ENCODE data around the gene SH3BGRL3.

The SH3BGRL3 gene

DNA sequence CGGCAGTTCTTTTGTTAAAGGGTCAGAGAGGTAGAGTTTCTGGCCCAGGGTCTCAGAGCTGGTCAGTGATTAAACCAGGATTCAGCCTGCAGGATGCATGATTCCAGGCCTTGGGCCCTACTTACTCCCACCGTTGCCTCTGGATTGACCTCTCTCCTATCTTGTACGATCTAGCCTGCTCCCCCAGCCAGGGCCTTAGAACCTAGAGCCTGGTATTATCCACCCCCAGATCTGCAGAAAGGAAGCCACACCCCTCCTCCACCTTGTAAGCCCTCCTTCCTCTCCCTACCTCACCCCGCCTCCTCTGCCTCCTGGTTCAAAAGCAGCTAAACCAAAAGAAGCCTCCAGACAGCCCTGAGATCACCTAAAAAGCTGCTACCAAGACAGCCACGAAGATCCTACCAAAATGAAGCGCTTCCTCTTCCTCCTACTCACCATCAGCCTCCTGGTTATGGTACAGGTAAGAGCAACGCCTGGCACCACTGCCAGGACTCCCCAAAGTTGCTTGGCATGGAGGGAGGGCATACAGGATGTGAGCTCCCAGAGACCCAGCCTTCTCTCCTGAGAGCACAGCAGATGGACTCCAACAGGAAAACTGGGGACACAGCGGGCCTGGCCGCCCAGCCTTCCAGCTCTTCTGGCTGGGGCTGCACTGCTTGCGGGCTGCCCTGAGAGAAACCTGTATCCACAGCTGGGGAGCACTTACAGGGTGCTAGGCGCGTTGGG lies 37.9 kb downstream of the SH3BGRL3 start, which contains the start of gene CD52:
Gene CD52 (plus strand): TSS at position 347 of the 726 bp plus-strand sequence. CDS start 60 bp downstream, at position 407.
- POLR2A ChIA-PET = interaction anchor here (2.6 kb wide), 1 partner anchor 10 kb away, joined by 12 read pairs; no protein-coding TSS in a partner anchor
- CTCF ChIA-PET = interaction anchor here (1.2 to 5.2 kb wide), 3 partner anchors 11 to 38 kb away, joined by 3 to 55 read pairs (median 3); partner anchors contain the start of gene SH3BGRL3
- no peak for DNase-seq (ENCODE audit: extremely low spot score)
- no peak for TF ChIP-seq HDGF (IDR thresholded peaks at IDR 0.05; ENCODE audit: borderline replicate concordance)
- TF ChIP-seq, protein P1, sequence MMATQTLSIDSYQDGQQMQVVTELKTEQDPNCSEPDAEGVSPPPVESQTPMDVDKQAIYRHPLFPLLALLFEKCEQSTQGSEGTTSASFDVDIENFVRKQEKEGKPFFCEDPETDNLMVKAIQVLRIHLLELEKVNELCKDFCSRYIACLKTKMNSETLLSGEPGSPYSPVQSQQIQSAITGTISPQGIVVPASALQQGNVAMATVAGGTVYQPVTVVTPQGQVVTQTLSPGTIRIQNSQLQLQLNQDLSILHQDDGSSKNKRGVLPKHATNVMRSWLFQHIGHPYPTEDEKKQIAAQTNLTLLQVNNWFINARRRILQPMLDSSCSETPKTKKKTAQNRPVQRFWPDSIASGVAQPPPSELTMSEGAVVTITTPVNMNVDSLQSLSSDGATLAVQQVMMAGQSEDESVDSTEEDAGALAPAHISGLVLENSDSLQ (IDR thresholded peaks at IDR 0.05) = no peak
- TF ChIP-seq SP1 (IDR thresholded peaks at IDR 0.05) = no peak
- no peak for TF ChIP-seq L3MBTL2 (conservative IDR thresholded peaks at IDR 0.05)
- TF ChIP-seq FOXK2 (IDR thresholded peaks at IDR 0.05) = no peak
- TF ChIP-seq NFRKB (IDR thresholded peaks at IDR 0.05) = no peak

DNA sequence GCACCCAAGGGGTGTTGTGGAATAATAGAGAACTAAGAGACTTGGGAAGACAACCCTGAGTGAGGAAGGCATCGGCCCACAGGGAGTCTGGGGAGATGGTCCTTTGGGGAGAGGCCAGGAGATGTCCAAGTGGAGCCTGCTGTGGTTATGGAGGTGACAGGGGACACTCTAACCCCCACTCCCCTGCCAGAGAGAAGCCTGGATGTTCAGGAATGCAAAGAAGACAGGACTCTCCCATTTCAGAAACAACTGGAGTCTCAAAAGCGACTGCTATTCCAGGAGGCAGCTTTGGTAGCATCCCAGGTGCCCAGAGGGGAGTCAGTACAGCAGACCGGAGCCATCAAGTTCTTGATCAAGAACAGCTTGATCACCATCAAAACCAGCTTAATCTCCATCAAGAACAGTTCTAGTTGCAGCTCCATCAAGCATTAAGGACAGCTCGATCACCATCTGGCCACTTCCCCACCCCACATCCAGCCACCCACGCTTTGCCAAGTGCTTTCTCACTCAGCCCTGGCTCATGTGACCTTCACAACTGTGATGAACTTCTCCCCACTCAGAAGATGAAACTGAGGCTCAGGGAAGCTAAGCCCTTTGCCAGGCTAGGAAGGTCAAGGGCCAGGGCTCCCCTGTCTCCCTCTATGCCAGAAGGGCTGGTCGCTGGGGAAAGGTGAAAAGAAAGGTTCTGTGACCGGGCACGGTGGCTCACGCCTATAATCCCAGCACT lies 38.6 kb downstream of the SH3BGRL3 start:
- CTCF ChIA-PET = interaction anchor here (1.0 to 5.2 kb wide), 5 partner anchors 11 to 98 kb away, joined by 3 to 55 read pairs (median 4); partner anchors contain the start of gene SH3BGRL3
- POLR2A ChIA-PET = interaction anchor here (2.6 kb wide), 1 partner anchor 11 kb away, joined by 12 read pairs; no protein-coding TSS in a partner anchor
- no peak for TF ChIP-seq HDGF (IDR thresholded peaks at IDR 0.05; ENCODE audit: borderline replicate concordance)
- no peak for TF ChIP-seq CTBP1 (IDR thresholded peaks at IDR 0.05; ENCODE audit: borderline replicate concordance)
- TF ChIP-seq, protein P1 (IDR thresholded peaks at IDR 0.05) = no peak
- no peak for TF ChIP-seq FOXA1 (IDR thresholded peaks at IDR 0.05)
- TF ChIP-seq NFRKB (IDR thresholded peaks at IDR 0.05) = no peak
- DNase-seq (ENCODE audit: extremely low spot score) = no peak

DNA sequence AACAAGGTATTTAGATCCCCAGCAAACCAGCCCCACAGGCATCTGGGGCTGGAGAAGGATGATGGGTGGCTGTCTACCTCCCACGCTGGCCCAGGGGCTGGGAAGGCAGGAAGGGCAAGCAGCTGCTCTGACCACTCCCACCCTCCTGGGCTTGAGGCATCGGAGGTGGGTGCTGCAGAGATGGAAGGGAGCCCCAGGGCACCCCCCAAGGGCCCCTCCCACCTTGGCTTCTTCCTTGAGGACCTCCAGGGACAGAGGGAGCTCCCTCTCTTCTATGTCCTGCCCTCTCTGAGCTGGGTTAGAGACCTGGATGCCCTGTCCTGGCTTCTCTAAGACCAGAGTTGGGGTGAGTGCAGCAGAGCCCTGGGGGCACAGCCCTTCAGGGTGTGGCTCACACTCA lies 41.0 kb downstream of the SH3BGRL3 start:
- ChIA-PET POLR2A (no interaction called here), CTCF (interaction anchor here (1.1 to 5.2 kb wide), 5 partner anchors 12 to 151 kb away, joined by 3 to 55 read pairs (median 3); partner anchors contain the start of gene HMGN2)
- DNase-seq (ENCODE audit: extremely low spot score) = no peak
- TF ChIP-seq FOXK2 (IDR thresholded peaks at IDR 0.05) = no peak
- no peak for TF ChIP-seq HDGF (IDR thresholded peaks at IDR 0.05; ENCODE audit: borderline replicate concordance)
- TF ChIP-seq SP1 (IDR thresholded peaks at IDR 0.05) = no peak
- TF ChIP-seq L3MBTL2 (conservative IDR thresholded peaks at IDR 0.05) = no peak
- no peak for TF ChIP-seq NFRKB (IDR thresholded peaks at IDR 0.05)
- no peak for TF ChIP-seq BHLHE40 (IDR thresholded peaks at IDR 0.05; ENCODE audit: borderline replicate concordance)
- TF ChIP-seq CTBP1 (IDR thresholded peaks at IDR 0.05; ENCODE audit: borderline replicate concordance) = no peak
- TF ChIP-seq, protein P1 (IDR thresholded peaks at IDR 0.05) = no peak
- no peak for TF ChIP-seq ELF4 (IDR thresholded peaks at IDR 0.05)

DNA sequence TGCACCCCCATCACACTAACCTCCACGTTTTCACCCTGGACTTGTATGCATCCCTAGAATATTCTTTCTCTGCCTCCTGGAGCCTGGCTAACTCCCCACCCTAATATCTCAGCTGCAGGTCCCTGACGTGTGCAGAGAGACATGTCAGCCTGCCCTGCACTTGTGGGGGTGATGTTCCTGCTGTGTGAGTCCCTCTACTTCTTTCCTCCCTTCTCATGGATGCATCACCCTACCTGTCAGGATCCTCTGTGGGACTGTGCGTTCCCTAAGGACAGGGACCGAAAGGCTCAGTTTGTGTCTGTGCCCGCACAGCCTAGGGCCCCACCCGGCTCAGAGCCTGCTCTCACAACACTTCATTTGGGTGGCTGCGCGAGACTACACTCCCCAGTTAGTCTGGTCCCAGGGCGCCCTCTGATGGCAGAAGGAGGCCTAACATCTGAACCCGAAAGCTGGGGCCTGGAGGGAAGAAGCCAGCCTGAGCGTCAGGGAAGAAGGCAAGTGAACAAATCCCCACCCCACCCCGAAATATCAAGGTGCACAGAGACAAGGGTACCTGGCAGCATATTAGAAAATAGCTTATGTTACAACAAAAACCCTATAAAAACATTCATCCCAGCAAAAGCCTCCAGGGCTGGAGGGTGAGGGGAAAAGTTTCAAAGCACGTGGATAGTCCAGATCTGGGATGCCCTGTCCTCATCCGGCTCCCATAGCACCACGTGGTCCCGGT lies 41.6 kb downstream of the SH3BGRL3 start:
- DNase-seq (ENCODE audit: extremely low spot score) = peak; percentile 89
- POLR2A ChIA-PET = interaction anchor here (0.9 kb wide), 1 partner anchor 110 kb away, joined by 3 read pairs; the partner anchor contains the start of gene DHDDS
- CTCF ChIA-PET = interaction anchor here (0.6 to 5.2 kb wide), 16 partner anchors 13 to 356 kb away, joined by 3 to 55 read pairs (median 4); partner anchors contain the start of genes CEP85 and HMGN2
- TF ChIP-seq ARNT (IDR thresholded peaks at IDR 0.05) = no peak

DNA sequence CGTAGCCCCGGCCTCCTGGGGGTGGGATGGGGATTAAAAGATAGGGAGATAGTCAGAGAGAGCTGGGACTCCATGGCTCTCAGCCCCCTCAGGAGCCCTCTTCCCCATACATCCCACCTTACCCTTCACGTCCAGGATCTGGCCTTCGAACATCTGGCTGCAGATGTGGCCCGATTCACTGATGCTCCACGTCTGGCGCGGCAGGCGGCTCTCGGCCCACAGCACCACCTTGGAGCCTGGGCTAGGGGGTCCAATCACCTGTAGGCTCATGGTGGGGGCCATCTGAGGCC lies 42.1 kb downstream of the SH3BGRL3 start:
- no peak for DNase-seq (ENCODE audit: extremely low spot score)
- ChIA-PET POLR2A (interaction anchor here (0.9 kb wide), 1 partner anchor 110 kb away, joined by 3 read pairs; the partner anchor contains the start of gene DHDDS), CTCF (interaction anchor here (0.6 to 5.2 kb wide), 16 partner anchors 13 to 355 kb away, joined by 3 to 55 read pairs (median 4); partner anchors contain the start of genes CEP85 and HMGN2)
- TF ChIP-seq ELF4 (IDR thresholded peaks at IDR 0.05) (no peak), BHLHE40 (IDR thresholded peaks at IDR 0.05; ENCODE audit: borderline replicate concordance) (no peak), L3MBTL2 (conservative IDR thresholded peaks at IDR 0.05) (no peak), FOXM1 (IDR thresholded peaks at IDR 0.05; ENCODE audit: borderline replicate concordance) (no peak), HDGF (IDR thresholded peaks at IDR 0.05; ENCODE audit: borderline replicate concordance) (no peak), FOXA1 (IDR thresholded peaks at IDR 0.05) (no peak), TARDBP (IDR thresholded peaks at IDR 0.05) (no peak), NFRKB (IDR thresholded peaks at IDR 0.05) (no peak), ZNF384 (IDR thresholded peaks at IDR 0.05) (no peak), CTBP1 (IDR thresholded peaks at IDR 0.05; ENCODE audit: borderline replicate concordance) (no peak), LEF1 (IDR thresholded peaks at IDR 0.05; ENCODE audit: borderline replicate concordance) (no peak), SUZ12 (IDR thresholded peaks at IDR 0.05) (no peak), ARNT (IDR thresholded peaks at IDR 0.05) (no peak), SP1 (IDR thresholded peaks at IDR 0.05) (no peak), FOXK2 (IDR thresholded peaks at IDR 0.05) (no peak)
- TF ChIP-seq, protein P1 (IDR thresholded peaks at IDR 0.05) = no peak

Measured in HEK293T (cell line).